ENCODE data around the gene DHX40. TPM values are rescaled to one million over a fixed set of nuclear protein-coding genes. Genes with fewer than 3 reads are reported as not detected.

DHX40 gene
- 42.7 and 44.5 TPM in 2 replicates for total RNA-seq

GRCh38 chr17:59565171-59565958 lies at the start of gene DHX40:
Gene DHX40 (plus strand): TSS chr17:59565610. CDS start chr17:59565672, 62 bp downstream.

GRCh38 chr17:59619298-59620063 lies 54.1 kb downstream of the DHX40 start, which contains the start of gene CLTC:
Gene CLTC (plus strand): TSS chr17:59619895. CDS start chr17:59620132, 237 bp downstream.

Other genes with a start within 250 kb of the DHX40 start
- gene YPEL2, start 234.0 kb upstream of the DHX40 start, total RNA-seq: 2.1 and 7.1 TPM in 2 replicates
- gene CLTC, start 54.3 kb downstream of the DHX40 start, total RNA-seq: 348 and 424 TPM in 2 replicates
- gene PTRH2, start 141.8 kb downstream of the DHX40 start, total RNA-seq: 49.7 and 51.9 TPM in 2 replicates
- gene VMP1, start 142.0 kb downstream of the DHX40 start, total RNA-seq: 184 and 215 TPM in 2 replicates